BLaER1 treated with 17β-estradiol and CSF1 and Interleukin-3, amounts not matched to agents 10 nM and 100 nM (cell line): ENCODE data around the gene ARHGEF6.

ENCODE experiments used
- H3K27ac ChIP-seq, 11 experiments: shearing (Covaris generic); formaldehyde crosslinking; 2 replicates each; pipeline ENCODE4 v1.8.1; 2022
- H3K27me3 ChIP-seq, 11 experiments: shearing (Covaris generic); formaldehyde crosslinking; 2 replicates each; pipeline ENCODE4 v1.8.1; 2022
- H3K36me3 ChIP-seq, 11 experiments: shearing (Covaris generic); formaldehyde crosslinking; 2 replicates each; pipeline ENCODE4 v1.8.1; 2022
- H3K4me1 ChIP-seq, 10 experiments: shearing (Covaris generic); formaldehyde crosslinking; 2 replicates each; pipeline ENCODE4 v1.8.1; 2022
- H3K4me2 ChIP-seq, 11 experiments: shearing (Covaris generic); formaldehyde crosslinking; 2 replicates each; pipeline ENCODE4 v1.8.1; 2022
- H3K4me3 ChIP-seq, 10 experiments: shearing (Covaris generic); formaldehyde crosslinking; 2 replicates each; pipeline ENCODE4 v1.8.1; 2022
- H3K9ac ChIP-seq, 11 experiments: shearing (Covaris generic); formaldehyde crosslinking; 2 replicates each; pipeline ENCODE4 v1.8.1; 2022
- H3K9me3 ChIP-seq, 11 experiments: shearing (Covaris generic); formaldehyde crosslinking; replicated peaks in 1 of 11; 2 replicates each; pipeline ENCODE4 v1.8.1; 2022
- H4K20me1 ChIP-seq, 11 experiments: shearing (Covaris generic); formaldehyde crosslinking; 2 replicates each; pipeline ENCODE4 v1.8.1; 2022
- Cebpa-rat ChIP-seq, 11 experiments: shearing (Covaris generic); IDR thresholded peaks; 2 replicates each; pipeline ENCODE4 v1.8.1; 2022

Gene ARHGEF6

DNA sequence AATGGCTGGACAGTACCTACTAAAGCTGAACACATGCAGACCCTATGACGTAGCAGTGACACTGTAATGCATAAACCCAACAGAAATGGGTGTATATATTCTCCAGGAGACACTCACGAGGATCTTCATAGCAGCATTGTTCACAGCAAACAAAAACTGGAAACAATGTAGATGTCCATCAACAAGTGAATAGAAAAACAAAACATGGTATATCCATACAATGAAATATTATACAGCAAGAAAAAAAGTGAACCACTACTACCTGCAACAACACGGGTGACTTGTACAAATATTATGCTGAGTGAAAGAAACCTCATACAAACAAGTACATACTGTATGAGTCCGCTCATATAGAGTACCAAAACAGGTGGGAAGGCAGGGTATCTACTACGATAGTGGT, 16.5 kb downstream of the ARHGEF6 start:
- peaks cover 34 to 64% (median 55%) of the 10 kb centered on the region in 10 experiments for H3K4me1 ChIP-seq
- no peak overlapping the region for H3K4me3 ChIP-seq
- H3K9me3 ChIP-seq = peaks cover 9 to 17% (median 12%) of the 10 kb centered on the region in 11 experiments; a peak in 20 of 22 replicates
- no peak overlapping the region for H3K9ac ChIP-seq
- 0 out of 22 replicates have a peak overlapping the region, but pooled peaks of 2 of the 11 experiments have one; percentile 33 to 36 for H3K4me2 ChIP-seq
- peaks cover 0 to 10% (median 0%) of the 10 kb centered on the region in 11 experiments; a peak in 3 of 22 replicates for H3K36me3 ChIP-seq
- TF ChIP-seq Cebpa-rat (IDR thresholded peaks at IDR 0.05) = no peak
- H3K27ac ChIP-seq = no peak overlapping the region
- H3K27me3 ChIP-seq = peaks cover 63 to 100% (median 96%) of the 10 kb centered on the region in 11 experiments
- H4K20me1 ChIP-seq = peaks cover 0 to 90% (median 50%) of the 10 kb centered on the region in 11 experiments; a peak in 15 of 22 replicates

DNA sequence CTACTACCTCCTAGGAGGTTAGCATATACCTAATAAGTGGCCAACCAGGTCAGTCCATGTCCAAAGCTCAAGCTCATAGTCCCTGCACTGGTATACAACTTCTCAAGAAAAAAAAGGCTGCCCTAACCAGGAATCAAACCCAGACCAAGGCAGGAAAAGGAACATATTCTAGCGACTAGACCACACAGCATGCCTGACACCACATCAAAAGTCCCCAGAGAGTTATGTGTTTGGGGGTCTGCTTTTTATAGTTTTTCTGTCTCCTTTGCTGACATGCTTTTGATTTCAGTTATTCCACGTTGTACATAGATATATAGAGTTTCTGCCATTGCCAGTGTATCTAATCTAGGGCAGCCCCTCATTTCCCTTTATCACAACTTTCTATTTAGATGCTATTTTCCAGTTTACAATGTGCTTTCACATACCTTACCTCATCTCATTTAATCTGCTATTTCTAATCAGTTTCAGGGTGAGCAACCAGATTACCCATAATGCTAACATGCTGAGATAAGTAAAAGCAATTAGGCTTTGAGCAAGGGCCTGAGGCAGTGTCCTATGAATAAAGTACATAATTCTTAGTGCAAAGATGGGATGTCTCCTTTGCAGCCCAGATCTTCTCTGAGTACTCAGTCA, 17.8 kb downstream of the ARHGEF6 start:
- Histone ChIP-seq H3K36me3 (peaks cover 0 to 10% (median 0%) of the 10 kb centered on the region in 11 experiments; a peak in 3 of 22 replicates), H3K27ac (peak overlapping the region in 1 of 11 experiments; percentile 3; a peak in 1 of 22 replicates), H3K27me3 (peaks cover 64 to 99% (median 95%) of the 10 kb centered on the region in 11 experiments), H3K4me1 (peaks cover 27 to 52% (median 43%) of the 10 kb centered on the region in 10 experiments), H4K20me1 (peaks cover 0 to 80% (median 42%) of the 10 kb centered on the region in 11 experiments; a peak in 15 of 22 replicates), H3K4me2 (peak overlapping the region in 9 of 11 experiments; percentile 33 to 60 (median 50); a peak in 18 of 22 replicates), H3K4me3 (no peak overlapping the region), H3K9me3 (peaks cover 9 to 17% (median 12%) of the 10 kb centered on the region in 11 experiments; a peak in 20 of 22 replicates), H3K9ac (no peak overlapping the region)
- no peak for TF ChIP-seq Cebpa-rat (IDR thresholded peaks at IDR 0.05)

DNA sequence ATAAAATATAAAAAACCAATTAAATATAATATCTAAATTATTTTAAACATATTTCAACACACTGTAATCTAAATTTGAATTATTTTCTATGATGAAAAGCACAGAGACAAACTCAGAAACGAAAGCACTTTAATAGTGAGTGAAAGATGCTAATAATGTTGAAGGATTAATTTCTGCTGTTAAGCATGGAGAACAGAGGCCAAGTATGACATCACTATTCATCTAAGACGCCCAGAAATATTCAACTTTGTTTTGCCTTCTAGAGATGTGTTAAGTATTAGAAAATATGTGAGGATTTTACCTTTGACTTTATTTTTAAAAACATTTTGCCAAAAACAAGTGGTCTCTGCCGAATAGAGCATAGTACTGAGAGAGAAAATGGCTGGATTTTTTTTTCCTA, 19.3 kb downstream of the ARHGEF6 start:
- Histone ChIP-seq H3K36me3 (peaks cover 0 to 10% (median 0%) of the 10 kb centered on the region in 11 experiments; a peak in 3 of 22 replicates), H3K9ac (no peak overlapping the region), H3K4me2 (peak overlapping the region; percentile 5 to 60 (median 47); a peak in 14 of 22 replicates), H3K9me3 (peaks cover 9 to 15% (median 12%) of the 10 kb centered on the region in 11 experiments; a peak in 20 of 22 replicates), H3K4me1 (peaks cover 27 to 44% (median 38%) of the 10 kb centered on the region in 10 experiments), H3K27ac (no peak overlapping the region), H4K20me1 (peaks cover 0 to 77% (median 35%) of the 10 kb centered on the region in 11 experiments; a peak in 16 of 22 replicates), H3K4me3 (no peak overlapping the region), H3K27me3 (peaks cover 58 to 97% (median 93%) of the 10 kb centered on the region in 11 experiments)
- TF ChIP-seq Cebpa-rat (IDR thresholded peaks at IDR 0.05) = no peak

DNA sequence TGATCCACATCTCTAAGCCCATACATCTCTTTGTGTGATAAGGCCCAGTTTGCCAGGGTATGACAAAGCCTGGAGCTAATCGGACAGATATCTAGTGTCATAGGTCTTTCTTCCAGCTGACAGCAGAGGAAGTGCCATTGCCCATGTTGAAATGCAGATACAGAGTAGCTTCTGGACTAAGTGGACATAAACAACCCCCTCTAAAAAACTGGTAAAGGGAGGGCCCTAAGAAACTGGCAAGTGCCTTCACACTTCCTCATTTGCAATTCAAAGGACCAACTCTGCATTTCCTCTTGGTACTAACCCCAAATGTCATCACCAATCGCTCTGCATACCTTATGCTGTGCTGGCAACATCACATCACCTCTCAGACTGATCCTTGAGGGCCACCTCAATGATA, 20.8 kb downstream of the ARHGEF6 start:
- H3K4me1 ChIP-seq = peaks cover 27 to 44% (median 38%) of the 10 kb centered on the region in 10 experiments

DNA sequence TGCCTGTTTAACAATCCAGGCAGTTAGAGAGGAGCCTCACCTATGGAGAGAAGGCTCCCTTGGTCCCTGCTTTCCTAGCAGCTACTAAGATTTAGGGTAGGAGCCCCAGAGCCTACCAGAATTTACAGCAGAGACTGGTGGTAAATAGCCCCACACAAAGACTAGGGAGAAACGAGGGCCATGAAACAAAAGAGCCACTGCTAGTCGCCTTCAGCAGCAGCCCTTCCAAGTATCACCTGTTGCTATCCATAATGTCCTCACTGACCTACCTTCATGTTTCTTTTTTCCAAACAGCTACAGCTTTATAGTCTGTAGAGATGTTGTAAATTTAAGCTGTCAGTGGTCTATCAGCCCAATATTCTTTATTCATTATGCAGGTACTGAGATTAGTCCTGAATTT, 25.3 kb downstream of the ARHGEF6 start:
- H4K20me1 ChIP-seq = peaks cover 0 to 59% (median 11%) of the 10 kb centered on the region in 11 experiments; a peak in 10 of 22 replicates

More for the DNA sequence above, 20.8 kb downstream of the ARHGEF6 start:
- H3K36me3 ChIP-seq = peaks cover 0 to 10% (median 0%) of the 10 kb centered on the region in 11 experiments; a peak in 3 of 22 replicates
- H4K20me1 ChIP-seq = peaks cover 0 to 76% (median 24%) of the 10 kb centered on the region in 11 experiments; a peak in 14 of 22 replicates
- peak overlapping the region in 10 of 11 experiments; percentile 15 to 60 (median 38); a peak in 13 of 22 replicates for H3K4me2 ChIP-seq
- no peak for TF ChIP-seq Cebpa-rat (IDR thresholded peaks at IDR 0.05)
- no peak overlapping the region for H3K4me3 ChIP-seq
- H3K9ac ChIP-seq = no peak overlapping the region
- peak overlapping the region in 2 of 11 experiments; percentile 43 to 47; a peak in 4 of 22 replicates for H3K27ac ChIP-seq
- peaks cover 49 to 97% (median 93%) of the 10 kb centered on the region in 11 experiments for H3K27me3 ChIP-seq
- H3K9me3 ChIP-seq = peaks cover 9 to 15% (median 12%) of the 10 kb centered on the region in 11 experiments; a peak in 20 of 22 replicates

DNA sequence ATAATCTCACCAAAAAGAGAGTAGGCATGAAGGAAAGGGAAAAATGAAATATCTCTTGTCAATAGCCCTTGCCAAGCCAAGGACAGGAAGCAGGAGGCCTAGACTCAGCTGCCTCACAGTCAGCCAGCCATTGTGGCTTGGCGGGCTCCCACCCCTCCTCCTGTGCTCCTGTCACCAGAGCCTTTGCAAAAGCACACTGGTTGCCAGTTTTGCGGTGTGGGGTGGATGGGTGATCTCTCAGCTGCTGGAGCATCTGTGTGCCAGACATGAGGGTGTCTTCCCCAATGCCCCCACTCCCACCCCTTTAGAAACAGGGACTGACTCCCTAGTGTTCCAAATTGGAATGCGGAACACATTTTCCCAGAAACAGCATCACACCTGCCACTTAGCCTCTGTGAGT, 26.1 kb downstream of the ARHGEF6 start:
- no peak overlapping the region for H3K9ac ChIP-seq
- H3K4me1 ChIP-seq = peaks cover 0 to 21% (median under 1%) of the 10 kb centered on the region in 10 experiments; a peak in 8 of 20 replicates
- TF ChIP-seq Cebpa-rat (IDR thresholded peaks at IDR 0.05) = no peak
- H3K27me3 ChIP-seq = peaks cover 71 to 97% (median 96%) of the 10 kb centered on the region in 11 experiments
- no peaks in the 10 kb centered on the region for H3K9me3 ChIP-seq
- H4K20me1 ChIP-seq = peaks cover 0 to 52% (median 11%) of the 10 kb centered on the region in 11 experiments; a peak in 10 of 22 replicates
- H3K4me2 ChIP-seq = no peak overlapping the region
- no peak overlapping the region for H3K4me3 ChIP-seq
- H3K27ac ChIP-seq = no peak overlapping the region
- no peaks in the 10 kb centered on the region for H3K36me3 ChIP-seq

More for the DNA sequence above, 25.3 kb downstream of the ARHGEF6 start:
- Histone ChIP-seq H3K4me2 (no peak overlapping the region), H3K27me3 (peaks cover 71 to 97% (median 96%) of the 10 kb centered on the region in 11 experiments), H3K4me1 (peaks cover 6 to 21% (median 8%) of the 10 kb centered on the region in 10 experiments), H3K36me3 (no peaks in the 10 kb centered on the region), H3K9ac (no peak overlapping the region), H3K27ac (no peak overlapping the region), H3K9me3 (no peaks in the 10 kb centered on the region), H3K4me3 (no peak overlapping the region)
- TF ChIP-seq Cebpa-rat (IDR thresholded peaks at IDR 0.05) = no peak

DNA sequence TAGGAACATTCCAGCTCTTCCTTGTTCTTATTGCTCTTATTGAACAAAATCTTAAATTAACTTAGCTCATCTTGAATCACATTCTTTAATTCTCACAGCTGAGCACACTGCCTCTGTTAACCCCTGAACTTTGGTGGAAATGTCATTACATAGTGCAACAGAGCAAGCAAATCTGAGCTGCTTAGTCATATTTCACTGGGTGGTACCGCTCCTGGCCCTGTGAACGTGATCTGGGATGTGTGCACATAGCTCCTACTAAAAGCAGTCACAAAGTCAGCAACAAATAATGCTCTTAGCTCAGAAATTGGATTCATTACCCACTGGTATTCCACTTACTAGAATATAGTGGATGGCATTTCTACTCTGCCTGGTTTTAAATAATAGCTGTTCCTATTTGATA, 27.9 kb downstream of the ARHGEF6 start:
- Histone ChIP-seq H3K27me3 (peaks cover 72 to 100% (median 99%) of the 10 kb centered on the region in 11 experiments), H3K9me3 (no peaks in the 10 kb centered on the region), H3K27ac (no peak overlapping the region), H4K20me1 (peaks cover 0 to 45% (median 11%) of the 10 kb centered on the region in 11 experiments; a peak in 10 of 22 replicates), H3K4me3 (no peak overlapping the region), H3K36me3 (no peaks in the 10 kb centered on the region), H3K9ac (no peak overlapping the region), H3K4me1 (peaks cover 3 to 36% (median 8%) of the 10 kb centered on the region in 10 experiments; a peak in 18 of 20 replicates), H3K4me2 (no peak overlapping the region)
- TF ChIP-seq Cebpa-rat (IDR thresholded peaks at IDR 0.05) = no peak

DNA sequence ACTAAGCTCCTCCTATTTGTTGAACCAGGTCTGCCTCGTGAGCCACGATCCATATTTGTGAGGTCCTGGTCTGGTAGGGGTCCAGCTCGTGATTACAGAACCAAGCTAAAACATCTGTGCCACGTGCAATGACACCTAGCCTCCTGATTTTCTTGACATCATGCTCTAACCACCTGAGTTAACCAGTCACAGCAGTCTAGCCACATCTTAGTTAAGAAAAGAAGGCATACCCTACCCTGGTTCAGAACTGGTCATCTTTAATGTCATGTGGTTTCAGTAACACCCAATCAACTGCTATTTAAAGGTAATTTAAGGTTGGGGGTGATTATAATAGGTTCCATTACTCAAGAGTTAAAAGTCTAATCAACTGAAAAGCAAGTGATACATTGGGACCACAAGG, 28.4 kb downstream of the ARHGEF6 start:
- TF ChIP-seq Cebpa-rat (IDR thresholded peaks at IDR 0.05) = no peak
- no peak overlapping the region for H3K4me2 ChIP-seq
- peaks cover 0 to 42% (median 11%) of the 10 kb centered on the region in 11 experiments; a peak in 10 of 22 replicates for H4K20me1 ChIP-seq
- H3K9ac ChIP-seq = no peak overlapping the region
- H3K36me3 ChIP-seq = no peaks in the 10 kb centered on the region
- H3K4me1 ChIP-seq = peaks cover 8 to 41% (median 12%) of the 10 kb centered on the region in 10 experiments; a peak in 19 of 20 replicates
- no peak overlapping the region for H3K4me3 ChIP-seq
- H3K27me3 ChIP-seq = peaks cover 77 to 100% (median 100%) of the 10 kb centered on the region in 11 experiments
- H3K9me3 ChIP-seq = no peaks in the 10 kb centered on the region
- H3K27ac ChIP-seq = no peak overlapping the region
